Measurements from ENCODE around the gene NOTO. TPM values are rescaled to one million over a fixed set of nuclear protein-coding genes. Genes with fewer than 3 reads are reported as not detected.

The NOTO gene
- total RNA-seq, 1 donor from 2014 or later = not detected

DNA sequence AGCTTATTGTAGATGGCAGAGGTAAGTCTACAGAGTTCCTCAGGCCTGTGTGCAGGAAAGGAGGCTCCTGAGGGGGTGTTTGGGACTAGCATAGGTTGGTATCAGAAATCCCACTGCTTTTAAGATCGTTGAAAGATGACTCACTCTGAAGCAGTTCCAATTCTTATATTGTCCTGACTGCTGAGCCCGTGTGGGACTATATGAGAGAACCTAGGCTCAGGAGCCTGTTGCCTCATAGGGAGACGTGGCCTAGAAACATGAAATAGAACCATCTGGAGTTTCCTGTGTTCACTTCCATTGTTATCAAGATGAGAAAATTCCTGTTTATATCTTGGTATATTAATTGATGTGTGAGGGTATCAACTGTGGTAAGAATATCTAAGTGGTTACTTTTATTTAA lies 37.4 kb downstream of the NOTO start:
- Mint-ChIP-seq H3K4me1 (ENCODE audit: low read depth) (peaks cover 39% of the 10 kb centered on the region), H3K27ac (ENCODE audit: unreplicated experiment) (no peak overlapping the region), H3K4me3 (ENCODE audit: unreplicated experiment) (no peak overlapping the region), H3K9me3 (ENCODE audit: low read depth) (no peaks in the 10 kb centered on the region), H3K27me3 (ENCODE audit: low read depth) (no peaks in the 10 kb centered on the region), H3K36me3 (ENCODE audit: low read depth) (peaks cover 6% of the 10 kb centered on the region)
- DNase-seq (ENCODE audit: low spot score) = no peak
- TF ChIP-seq, protein P1, sequence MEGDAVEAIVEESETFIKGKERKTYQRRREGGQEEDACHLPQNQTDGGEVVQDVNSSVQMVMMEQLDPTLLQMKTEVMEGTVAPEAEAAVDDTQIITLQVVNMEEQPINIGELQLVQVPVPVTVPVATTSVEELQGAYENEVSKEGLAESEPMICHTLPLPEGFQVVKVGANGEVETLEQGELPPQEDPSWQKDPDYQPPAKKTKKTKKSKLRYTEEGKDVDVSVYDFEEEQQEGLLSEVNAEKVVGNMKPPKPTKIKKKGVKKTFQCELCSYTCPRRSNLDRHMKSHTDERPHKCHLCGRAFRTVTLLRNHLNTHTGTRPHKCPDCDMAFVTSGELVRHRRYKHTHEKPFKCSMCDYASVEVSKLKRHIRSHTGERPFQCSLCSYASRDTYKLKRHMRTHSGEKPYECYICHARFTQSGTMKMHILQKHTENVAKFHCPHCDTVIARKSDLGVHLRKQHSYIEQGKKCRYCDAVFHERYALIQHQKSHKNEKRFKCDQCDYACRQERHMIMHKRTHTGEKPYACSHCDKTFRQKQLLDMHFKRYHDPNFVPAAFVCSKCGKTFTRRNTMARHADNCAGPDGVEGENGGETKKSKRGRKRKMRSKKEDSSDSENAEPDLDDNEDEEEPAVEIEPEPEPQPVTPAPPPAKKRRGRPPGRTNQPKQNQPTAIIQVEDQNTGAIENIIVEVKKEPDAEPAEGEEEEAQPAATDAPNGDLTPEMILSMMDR (IDR thresholded peaks at IDR 0.05) = no peak

DNA sequence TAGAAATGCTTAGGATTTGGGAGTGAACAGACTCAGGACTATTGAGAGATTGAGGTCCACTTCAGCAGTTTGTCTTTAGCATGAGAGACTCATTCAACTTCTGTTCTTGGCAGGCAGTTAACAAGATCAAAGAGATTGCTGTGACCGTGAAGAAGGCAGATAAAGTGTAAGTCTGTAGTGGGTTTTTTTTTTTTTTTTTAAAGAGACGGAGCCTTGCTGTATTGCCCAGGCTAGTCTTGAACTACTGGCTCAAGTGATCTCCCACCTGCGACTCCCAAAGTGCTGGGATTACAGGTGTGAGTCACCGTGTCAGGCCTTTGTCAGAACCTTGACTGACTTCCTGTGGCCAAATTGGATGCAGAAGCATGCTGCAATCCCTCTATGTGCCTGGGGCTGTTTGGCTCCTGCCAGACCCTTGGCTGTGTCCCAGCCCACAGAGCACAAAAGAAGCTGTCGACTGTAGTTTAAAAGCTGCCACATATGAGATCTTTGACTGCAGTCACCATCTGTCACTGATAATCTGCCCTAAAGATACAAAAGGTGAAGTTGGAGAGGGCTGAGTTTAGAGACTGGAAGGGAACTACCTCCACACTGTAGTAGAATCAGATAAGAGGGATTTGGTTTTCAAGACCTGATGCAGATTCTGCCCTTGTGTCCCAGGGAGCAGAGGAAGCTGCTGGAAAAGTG lies 41.7 kb downstream of the NOTO start:
- Mint-ChIP-seq H3K4me3 (ENCODE audit: unreplicated experiment) (no peak overlapping the region), H3K9me3 (ENCODE audit: low read depth) (no peaks in the 10 kb centered on the region), H3K27ac (ENCODE audit: unreplicated experiment) (no peak overlapping the region), H3K27me3 (ENCODE audit: low read depth) (no peaks in the 10 kb centered on the region), H3K36me3 (ENCODE audit: low read depth) (peaks cover 29% of the 10 kb centered on the region), H3K4me1 (ENCODE audit: low read depth) (peaks cover 5% of the 10 kb centered on the region)
- TF ChIP-seq, protein P1 (IDR thresholded peaks at IDR 0.05) = no peak
- DNase-seq (ENCODE audit: low spot score) = no peak

DNA sequence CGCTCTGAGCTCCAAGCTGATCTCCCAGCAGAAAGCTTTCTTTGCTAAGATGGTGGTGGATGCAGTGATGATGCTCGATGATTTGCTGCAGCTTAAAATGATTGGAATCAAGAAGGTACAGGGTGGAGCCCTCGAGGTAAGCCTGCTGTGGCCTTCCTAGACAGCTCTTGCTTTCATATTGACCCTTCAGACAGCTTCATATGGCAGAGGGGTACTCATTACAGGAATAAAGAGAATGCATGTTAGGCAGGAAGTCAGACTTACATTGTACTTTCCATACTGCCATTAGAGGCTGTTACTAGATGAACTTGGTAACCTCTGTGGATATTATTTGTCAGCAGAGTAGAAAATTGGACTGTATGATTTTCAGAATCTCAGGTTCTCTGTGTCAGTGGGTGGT lies 42.2 kb downstream of the NOTO start:
- Mint-ChIP-seq H3K4me3 (ENCODE audit: unreplicated experiment) (no peak overlapping the region), H3K4me1 (ENCODE audit: low read depth) (peaks cover under 1% of the 10 kb centered on the region), H3K27ac (ENCODE audit: unreplicated experiment) (no peak overlapping the region), H3K27me3 (ENCODE audit: low read depth) (no peaks in the 10 kb centered on the region), H3K36me3 (ENCODE audit: low read depth) (peaks cover 34% of the 10 kb centered on the region), H3K9me3 (ENCODE audit: low read depth) (no peaks in the 10 kb centered on the region)
- DNase-seq (ENCODE audit: low spot score) = no peak
- TF ChIP-seq, protein P1 (IDR thresholded peaks at IDR 0.05) = no peak

DNA sequence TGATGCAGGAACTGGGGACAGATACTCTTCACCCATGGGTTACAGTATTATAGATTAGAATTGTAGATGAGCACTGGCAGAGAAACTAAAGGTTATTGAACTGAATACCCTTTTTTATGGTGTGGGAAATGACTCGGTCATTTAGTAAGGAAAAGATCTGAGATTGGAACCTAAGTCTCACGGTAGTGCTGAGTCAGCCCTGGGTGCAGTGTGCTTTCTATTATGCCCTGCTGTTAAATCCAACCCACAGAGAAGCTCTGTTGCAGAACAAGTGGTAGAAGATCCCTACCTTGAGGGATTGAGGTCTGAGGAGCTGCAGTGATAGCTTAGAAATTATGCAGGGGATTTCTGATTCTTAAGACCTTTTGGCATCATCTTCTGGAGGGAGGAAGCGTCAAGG lies 44.5 kb downstream of the NOTO start:
- no peak overlapping the region for H3K27ac Mint-ChIP-seq (ENCODE audit: unreplicated experiment)
- no peaks in the 10 kb centered on the region for H3K27me3 Mint-ChIP-seq (ENCODE audit: low read depth)
- H3K9me3 Mint-ChIP-seq (ENCODE audit: low read depth) = no peaks in the 10 kb centered on the region
- no peak overlapping the region for H3K4me3 Mint-ChIP-seq (ENCODE audit: unreplicated experiment)
- TF ChIP-seq, protein P1 (IDR thresholded peaks at IDR 0.05) = no peak
- DNase-seq (ENCODE audit: low spot score) = no peak
- H3K4me1 Mint-ChIP-seq (ENCODE audit: low read depth) = no peaks in the 10 kb centered on the region
- peaks cover 50% of the 10 kb centered on the region for H3K36me3 Mint-ChIP-seq (ENCODE audit: low read depth)

DNA sequence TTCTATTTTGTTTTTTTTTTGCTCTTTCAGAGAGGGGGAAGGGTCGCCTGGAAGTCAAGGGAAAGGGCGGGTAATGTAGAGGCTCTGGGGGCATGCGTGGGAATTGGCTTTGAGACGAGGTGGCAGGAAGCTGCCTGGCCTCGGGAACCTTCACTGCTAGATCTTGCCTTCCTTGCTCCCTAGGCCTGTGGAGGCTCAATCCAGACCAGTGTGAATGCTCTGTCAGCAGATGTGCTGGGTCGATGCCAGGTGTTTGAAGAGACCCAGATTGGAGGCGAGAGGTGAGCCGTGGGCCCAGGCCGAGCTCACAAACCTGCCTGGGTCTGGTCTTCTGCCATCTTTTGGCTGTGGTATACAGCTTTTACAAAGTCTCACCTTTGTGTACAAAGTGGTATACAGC lies 47.3 kb downstream of the NOTO start:
- Mint-ChIP-seq H3K4me1 (ENCODE audit: low read depth) (no peaks in the 10 kb centered on the region), H3K4me3 (ENCODE audit: unreplicated experiment) (no peak overlapping the region), H3K27ac (ENCODE audit: unreplicated experiment) (no peak overlapping the region), H3K9me3 (ENCODE audit: low read depth) (no peaks in the 10 kb centered on the region), H3K27me3 (ENCODE audit: low read depth) (no peaks in the 10 kb centered on the region), H3K36me3 (ENCODE audit: low read depth) (peaks cover 50% of the 10 kb centered on the region)
- no peak for DNase-seq (ENCODE audit: low spot score)
- TF ChIP-seq, protein P1 (IDR thresholded peaks at IDR 0.05) = no peak
